ENCODE measurements around the gene IBTK. TPM values are rescaled to one million over a fixed set of nuclear protein-coding genes. Genes with fewer than 3 reads are reported as not detected.

Gene IBTK
- total and polyA plus RNA-seq, 2 of the 8 experiments (the other 6 are each of a cell fraction or from before 2014, with no cell fraction given) = 4.6 to 24.2 TPM

- no peak for TF ChIP-seq CHD7 (IDR thresholded peaks at IDR 0.05; ENCODE audit: insufficient replicate concordance, low read length)
- TF ChIP-seq KDM5A (IDR thresholded peaks at IDR 0.05; ENCODE audit: low read length) = no peak
- TF ChIP-seq CEBPB (IDR thresholded peaks at IDR 0.05; ENCODE audit: low read depth, low read length) = no peak
- no peak for TF ChIP-seq NANOG (IDR thresholded peaks at IDR 0.05; ENCODE audit: insufficient read depth, low read depth, low read length, poor library complexity, severe bottlenecking)
- TF ChIP-seq CREB1 (IDR thresholded peaks at IDR 0.05) = no peak
Observed at GRCh38 chr6:82260997-82261732, 13.6 kb upstream of the IBTK start (continued).

All from H1 (cell line).